Measurements from ENCODE around the gene TRIM67.

Gene TRIM67

DNA sequence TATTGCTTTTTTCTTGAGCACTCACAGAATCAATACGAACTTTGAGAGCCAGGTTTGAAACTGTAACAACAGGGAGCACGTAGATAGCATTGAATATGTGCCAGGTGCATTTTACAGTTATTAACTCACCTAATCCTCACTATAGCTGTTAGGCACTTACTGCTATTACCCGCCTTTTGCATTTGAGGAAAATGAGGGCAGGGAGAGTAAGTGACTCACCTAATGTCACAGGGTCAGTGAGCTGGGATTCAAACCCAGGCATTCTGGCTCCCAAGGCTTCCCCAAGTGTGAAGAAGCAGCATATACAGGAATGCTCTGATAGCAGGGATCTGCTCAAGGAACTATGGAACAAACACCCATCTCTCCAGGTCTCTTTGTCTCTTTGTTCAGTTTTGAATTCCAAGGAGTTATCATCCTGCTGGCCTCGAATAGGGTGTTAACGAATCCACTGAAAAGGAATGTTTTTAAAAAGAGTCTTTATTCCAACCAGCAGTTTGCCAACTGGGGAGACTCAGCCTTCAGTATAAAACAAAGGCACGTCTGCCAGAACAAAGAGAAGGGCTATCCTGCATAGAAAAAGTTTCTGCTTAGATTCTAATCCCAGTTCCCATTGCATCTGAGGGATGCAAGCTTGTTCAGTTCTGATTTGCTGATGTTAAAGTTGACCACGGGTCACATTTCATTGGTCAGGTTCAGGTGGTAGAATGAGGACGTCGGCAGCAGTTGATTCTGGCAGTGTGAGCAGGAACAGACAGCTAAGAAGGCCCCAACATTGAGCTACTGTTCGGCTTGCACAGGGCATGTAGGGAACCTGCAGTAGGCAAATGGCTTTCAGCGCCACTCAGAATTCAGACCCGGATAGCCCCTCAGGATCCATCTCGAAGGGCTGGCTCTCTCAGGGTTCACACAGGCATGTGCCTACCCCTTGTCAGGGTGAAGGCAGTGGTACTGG, 22.1 kb downstream of the TRIM67 start:
- ATAC-seq (no peak), DNase-seq (no peak)

DNA sequence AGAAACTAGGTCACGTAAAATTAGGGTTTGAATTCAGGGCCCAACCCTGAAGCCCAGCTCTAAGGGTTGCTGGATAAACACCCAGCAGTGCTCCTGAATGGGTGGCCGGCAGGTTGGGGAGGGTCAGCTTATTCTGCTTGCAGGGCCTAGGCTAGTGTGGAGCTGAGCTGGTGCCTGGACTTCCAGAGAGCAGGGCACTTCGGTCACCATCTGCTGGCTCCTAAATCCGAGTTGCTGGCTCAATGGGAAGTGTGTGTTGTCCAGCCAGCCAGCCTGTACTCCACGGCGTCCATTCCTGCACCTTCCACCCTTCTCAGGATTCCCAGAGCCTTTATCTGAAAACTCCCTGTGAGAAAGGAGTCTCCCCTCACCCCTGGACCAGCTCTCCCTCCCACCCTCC, 23.0 kb downstream of the TRIM67 start:
- no peak for DNase-seq
- no peak for ATAC-seq

GRCh38 chr1:231185391-231185790, 23.5 kb downstream of the TRIM67 start:
- DNase-seq, result no peak
- ATAC-seq, result no peak

- DNase-seq, result no peak
Measured at GRCh38 chr1:231186356-231187115, 24.7 kb downstream of the TRIM67 start.

GRCh38 chr1:231187571-231187970, 25.7 kb downstream of the TRIM67 start:
- ATAC-seq (no peak), DNase-seq (no peak)

More at GRCh38 chr1:231186356-231187115, 24.7 kb downstream of the TRIM67 start:
- ATAC-seq, result no peak

GRCh38 chr1:231188072-231188471, 26.2 kb downstream of the TRIM67 start:
- ATAC-seq (no peak), DNase-seq (no peak)

GRCh38 chr1:231188768-231189167, 26.9 kb downstream of the TRIM67 start:
- ATAC-seq, result no peak

DNA sequence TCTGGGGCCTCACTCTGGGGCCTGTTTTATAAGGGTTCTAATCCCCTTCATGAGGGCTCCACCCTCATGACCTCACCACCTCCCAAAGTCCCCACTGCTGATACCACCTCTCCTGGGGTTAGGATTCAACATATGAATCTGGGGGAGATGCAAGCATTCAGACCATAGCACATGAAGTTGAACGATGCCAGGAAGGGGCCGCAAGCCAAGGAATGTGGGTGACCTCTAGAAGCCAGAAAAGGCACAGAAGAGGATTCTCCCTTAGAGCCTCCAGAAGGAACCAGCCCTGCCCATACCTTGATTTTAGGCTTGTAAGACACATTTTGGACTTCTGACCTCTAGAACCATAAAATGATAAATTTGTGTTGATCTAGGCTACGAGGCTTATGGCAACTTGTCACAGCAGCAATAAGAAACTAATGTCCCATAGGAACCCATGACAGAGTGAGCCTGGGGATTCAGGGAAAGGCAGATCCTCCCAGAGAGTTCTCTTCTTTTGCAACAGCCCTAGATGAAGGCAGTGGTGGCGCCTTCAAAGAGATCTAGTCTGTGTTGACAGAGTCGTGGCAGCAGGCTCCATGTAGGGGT, 27.9 kb downstream of the TRIM67 start:
- ATAC-seq, result no peak
- DNase-seq, result no peak

More at GRCh38 chr1:231188768-231189167, 26.9 kb downstream of the TRIM67 start:
- no peak for DNase-seq

- DNase-seq (no peak), ATAC-seq (peak; percentile 28)
Measured at GRCh38 chr1:231190456-231190855, 28.6 kb downstream of the TRIM67 start.

DNA sequence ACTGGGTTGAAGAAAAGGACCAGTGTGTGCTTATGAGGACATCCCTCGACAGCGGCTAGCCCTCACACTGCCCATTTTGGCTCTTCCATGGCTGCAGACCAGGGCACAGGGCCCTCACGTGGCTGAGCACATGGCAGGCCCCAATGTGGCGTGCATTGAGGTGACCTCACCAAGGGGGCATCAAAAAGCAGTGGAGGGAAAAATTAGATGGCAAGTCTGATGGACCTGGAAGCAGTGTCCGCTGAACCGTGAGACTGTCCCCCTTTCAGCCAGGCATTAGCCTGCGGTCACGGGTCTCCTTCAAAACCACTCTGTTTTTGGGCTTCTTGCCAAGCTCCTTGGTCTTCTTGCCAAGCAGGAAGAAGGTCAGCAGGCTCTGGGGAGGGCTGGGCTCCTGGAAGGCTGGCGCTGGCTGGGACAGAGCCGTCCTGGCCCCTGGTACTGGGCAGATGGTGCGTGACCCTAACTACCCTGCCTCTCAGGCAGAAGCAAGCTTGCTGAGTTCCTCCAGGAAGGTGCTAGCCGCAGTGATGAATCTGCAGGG, 30.8 kb downstream of the TRIM67 start:
- no peak for ATAC-seq
- DNase-seq, result no peak

- no peak for DNase-seq
- ATAC-seq, result no peak
Measured at GRCh38 chr1:231193710-231194340, 32.0 kb downstream of the TRIM67 start.

GRCh38 chr1:231194476-231194842, 32.6 kb downstream of the TRIM67 start:
- no peak for ATAC-seq
- no peak for DNase-seq

DNA sequence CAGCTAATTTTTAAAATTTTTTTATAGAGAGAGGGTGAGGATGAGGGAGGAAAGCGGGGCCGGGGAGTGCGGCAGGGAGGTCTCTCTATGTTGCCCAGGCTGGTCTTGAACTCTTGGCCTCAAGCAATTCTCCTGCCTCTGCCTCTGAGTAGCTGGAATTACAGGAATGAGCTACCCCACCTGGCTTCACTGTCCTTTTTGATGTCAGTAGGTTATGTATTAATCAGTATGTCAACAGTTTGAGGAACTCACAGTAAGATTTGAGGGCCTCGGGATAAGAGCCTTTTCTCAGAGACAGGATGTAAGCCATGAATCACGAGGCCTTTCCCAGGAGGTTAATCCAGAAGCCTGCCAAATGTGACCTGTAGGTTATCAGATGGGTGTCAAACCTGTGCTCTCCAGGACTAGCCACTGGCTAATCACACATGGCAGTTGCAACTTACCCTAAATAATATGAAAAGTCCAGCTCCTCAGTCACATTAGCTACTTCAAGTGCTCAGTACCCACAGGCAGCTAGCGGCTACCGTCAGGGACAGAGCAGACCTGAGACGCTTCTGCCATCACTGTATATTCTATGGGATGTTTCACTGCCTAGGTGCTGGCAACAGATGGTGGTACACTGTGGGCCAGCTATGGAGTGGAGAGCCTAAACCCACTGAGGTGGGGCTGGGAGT, 33.1 kb downstream of the TRIM67 start:
- DNase-seq (no peak), ATAC-seq (no peak)

- DNase-seq, result no peak
- no peak for ATAC-seq
Measured at GRCh38 chr1:231196307-231196706, 34.4 kb downstream of the TRIM67 start.

DNA sequence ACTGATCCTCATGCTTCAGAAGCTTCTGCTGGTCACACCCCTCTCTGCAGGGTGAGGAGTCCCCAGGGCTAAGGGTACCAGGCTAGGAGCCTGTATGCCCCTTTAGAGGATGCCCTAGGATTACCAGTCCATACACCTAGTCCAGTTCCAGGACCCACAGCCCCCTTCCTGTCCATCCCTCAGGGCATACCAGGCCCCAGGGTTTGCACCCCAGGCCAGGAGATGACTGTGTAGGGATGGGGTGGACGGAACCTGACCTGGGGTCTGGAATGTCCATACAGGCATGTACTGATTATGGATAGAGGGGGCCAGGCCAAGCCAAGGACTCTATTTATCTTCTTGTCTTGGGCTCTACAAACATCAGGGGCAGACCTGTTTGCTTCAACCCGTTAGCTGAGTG, 34.9 kb downstream of the TRIM67 start:
- ATAC-seq, result no peak
- DNase-seq, result no peak

DNA sequence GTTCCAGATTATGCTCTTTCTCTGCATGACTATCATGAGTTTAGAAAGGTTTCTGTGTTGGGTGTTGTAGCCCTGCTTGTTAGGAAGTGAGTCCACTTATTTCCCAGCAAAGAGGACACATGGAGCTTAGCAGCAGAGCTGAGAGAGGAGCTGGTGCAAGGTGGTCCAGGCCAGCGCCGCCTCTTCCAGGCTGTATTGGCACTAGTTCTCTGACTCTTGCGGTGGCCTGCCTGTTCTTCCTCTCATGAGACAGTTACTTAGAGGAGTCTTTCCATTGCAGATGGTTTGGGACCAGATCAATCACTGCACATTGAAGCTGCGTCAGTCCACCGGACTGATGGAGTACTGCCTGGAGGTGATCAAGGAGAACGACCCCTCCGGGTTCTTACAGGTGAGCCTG, 38.0 kb downstream of the TRIM67 start:
- DNase-seq (no peak), ATAC-seq (no peak)

DNA sequence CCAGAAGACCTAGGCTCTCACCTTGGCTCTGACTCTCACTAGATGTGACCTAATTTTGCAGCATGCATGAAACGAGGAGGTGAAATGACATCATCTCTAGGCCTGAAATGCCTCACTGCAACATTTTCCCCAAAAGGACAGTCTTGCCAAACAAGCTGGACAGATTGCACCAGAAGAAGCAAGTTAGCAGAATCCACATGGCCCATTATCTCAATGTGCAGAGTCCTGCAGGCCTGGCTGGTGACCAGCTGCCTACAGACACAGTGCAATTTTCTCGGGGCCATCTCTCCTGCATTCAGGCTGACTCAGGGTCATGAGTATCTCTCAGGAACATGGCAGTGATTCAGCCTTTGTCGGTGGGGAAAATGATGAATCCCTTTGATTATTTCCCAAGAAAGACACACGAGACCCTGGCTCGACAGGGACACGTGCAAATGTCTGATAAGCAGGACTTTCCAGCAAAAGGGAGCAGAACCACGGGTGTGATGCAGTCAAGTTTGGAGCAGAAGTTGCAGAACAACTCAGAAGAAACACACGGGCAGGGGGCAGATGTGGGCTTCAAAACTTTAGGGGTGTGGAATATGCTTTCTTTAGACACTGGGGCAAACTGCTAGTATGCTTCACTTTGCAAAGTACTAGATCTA, 38.7 kb downstream of the TRIM67 start:
- no peak for ATAC-seq
- no peak for DNase-seq

GRCh38 chr1:231201375-231201978, 39.6 kb downstream of the TRIM67 start:
- no peak for DNase-seq
- ATAC-seq, result no peak

- ATAC-seq (no peak), DNase-seq (no peak)
Measured at GRCh38 chr1:231201979-231202633, 40.2 kb downstream of the TRIM67 start.
